H9 (cell line): ENCODE results near the gene NCL. TPM values are rescaled to one million over a fixed set of nuclear protein-coding genes. Genes with fewer than 3 reads are reported as not detected.

Source experiments
- DNase-seq: peaks from one replicate; pipeline ENCODE4 v3.0.0-alpha.2; 2017
- H2AFZ ChIP-seq: one replicate; pipeline ENCODE4 v1.6.1; 2013; ENCODE audit warnings: mild to moderate bottlenecking, low read length, control low read depth, moderate library complexity
- H2AK5ac ChIP-seq: 2 replicates; pipeline ENCODE4 v1.6.1; 2013; ENCODE audit warnings: low read length, control low read depth, mixed read lengths; ENCODE audit not compliant: insufficient read length
- H2BK120ac ChIP-seq: one replicate; pipeline ENCODE4 v1.6.1; 2013; ENCODE audit warnings: low read depth, mild to moderate bottlenecking, low read length, control low read depth, inconsistent platforms; ENCODE audit not compliant: poor library complexity, severe bottlenecking
- H2BK12ac ChIP-seq: 2 replicates; pipeline ENCODE4 v1.6.1; 2013; ENCODE audit warnings: low read length, control low read depth, mixed read lengths, low read depth; ENCODE audit not compliant: insufficient read length
- H2BK15ac ChIP-seq: 2 replicates; pipeline ENCODE4 v1.6.1; 2013; ENCODE audit warnings: low read depth, low read length, control low read depth
- H2BK20ac ChIP-seq: one replicate; pipeline ENCODE4 v1.6.1; 2013; ENCODE audit warnings: low read depth, mild to moderate bottlenecking, low read length, control low read depth, inconsistent platforms; ENCODE audit not compliant: poor library complexity, severe bottlenecking
- H2BK5ac ChIP-seq: 2 replicates; pipeline ENCODE4 v1.6.1; 2013; ENCODE audit warnings: low read length, control low read depth, mixed read lengths; ENCODE audit not compliant: insufficient read length
- H3K14ac ChIP-seq: 2 replicates; pipeline ENCODE4 v1.6.1; 2013; ENCODE audit warnings: low read length, control low read depth; ENCODE audit not compliant: insufficient read depth
- H3K18ac ChIP-seq: 2 replicates; pipeline ENCODE4 v1.6.1; 2013; ENCODE audit warnings: low read depth, mild to moderate bottlenecking, mixed read lengths, low read length, control low read depth; ENCODE audit not compliant: insufficient read length
- H3K23ac ChIP-seq: 2 replicates; pipeline ENCODE4 v1.6.1; 2013; ENCODE audit warnings: low read length, control low read depth, mixed read lengths, low read depth; ENCODE audit not compliant: insufficient read length
- H3K23me2 ChIP-seq: 2 replicates; pipeline ENCODE4 v1.6.1; 2013; ENCODE audit warnings: low read depth, mild to moderate bottlenecking, mixed read lengths, low read length, control low read depth; ENCODE audit not compliant: insufficient read length, poor library complexity, severe bottlenecking
- H3K27ac ChIP-seq: 2 replicates; pipeline ENCODE4 v1.5.1; 2013; ENCODE audit warnings: low read length, control low read depth, mixed read lengths, low read depth; ENCODE audit not compliant: insufficient read length
- H3K27me3 ChIP-seq: 2 replicates; pipeline ENCODE4 v1.6.1; 2013; ENCODE audit warnings: low read length, control low read depth, inconsistent platforms; ENCODE audit not compliant: insufficient read depth
- H3K4ac ChIP-seq: 2 replicates; pipeline ENCODE4 v1.6.1; 2013; ENCODE audit warnings: low read depth, mild to moderate bottlenecking, control low read depth, inconsistent platforms, low read length, moderate library complexity
- H3K4me1 ChIP-seq: 2 replicates; pipeline ENCODE4 v1.6.1; 2013; ENCODE audit warnings: low read length, control low read depth, inconsistent platforms; ENCODE audit not compliant: insufficient read depth
- H3K4me2 ChIP-seq: 2 replicates; pipeline ENCODE4 v1.6.1; 2013; ENCODE audit warnings: low read length, control low read depth, mixed read lengths; ENCODE audit not compliant: insufficient read length, insufficient read depth
- H3K56ac ChIP-seq: 2 replicates; pipeline ENCODE4 v1.6.1; 2013; ENCODE audit warnings: low read depth, mild to moderate bottlenecking, mixed read lengths, low read length, control low read depth; ENCODE audit not compliant: insufficient read length
- H3K79me1 ChIP-seq: 2 replicates; pipeline ENCODE4 v1.6.1; 2013; ENCODE audit warnings: low read depth, mild to moderate bottlenecking, moderate library complexity, low read length, control low read depth, inconsistent platforms; ENCODE audit not compliant: insufficient read depth, poor library complexity, severe bottlenecking
- H3K79me2 ChIP-seq: 2 replicates; pipeline ENCODE4 v1.6.1; 2013; ENCODE audit warnings: low read length, control low read depth, inconsistent platforms; ENCODE audit not compliant: insufficient read depth
- H3K9ac ChIP-seq: 2 replicates; pipeline ENCODE4 v1.6.1; 2013; ENCODE audit warnings: low read length, control low read depth, mixed read lengths; ENCODE audit not compliant: insufficient read length; ENCODE audit errors: extremely low read depth
- H3K9me3 ChIP-seq: one replicate; pipeline ENCODE4 v1.6.1; 2013; ENCODE audit warnings: low read depth, low read length, inconsistent platforms; ENCODE audit not compliant: control insufficient read depth
- H3T11ph ChIP-seq: one replicate; pipeline ENCODE4 v1.6.1; 2013; ENCODE audit warnings: mild to moderate bottlenecking, low read length, control low read depth, inconsistent platforms
- H4K20me1 ChIP-seq: one replicate; pipeline ENCODE4 v1.6.1; 2013; ENCODE audit not compliant: control insufficient read depth, insufficient read length, insufficient read depth
- H4K5ac ChIP-seq: 2 replicates; pipeline ENCODE4 v1.6.1; 2013; ENCODE audit warnings: low read depth, mild to moderate bottlenecking, mixed read lengths, low read length, control low read depth; ENCODE audit not compliant: insufficient read length
- H4K8ac ChIP-seq: replicated peaks from 2 replicates; pipeline ENCODE4 v1.6.1; 2013; ENCODE audit warnings: low read length, control low read depth, mixed read lengths, low read depth; ENCODE audit not compliant: insufficient read length
- H4K91ac ChIP-seq: 2 replicates; pipeline ENCODE4 v1.6.1; 2013; ENCODE audit warnings: low read depth, mild to moderate bottlenecking, moderate library complexity, mixed read lengths, low read length, control low read depth; ENCODE audit not compliant: insufficient read length
- H3K27ac Mint-ChIP-seq, 3 experiments: 2 replicates in 2 of 3; 3 replicates in 1 of 3; pipeline ENCODE4 v1.8.0; 2020 to 2021; ENCODE audit warnings: mixed read lengths in 3 of 3, mild to moderate bottlenecking in 1 of 3, moderate library complexity in 1 of 3
- H3K27me3 Mint-ChIP-seq: 2 replicates; pipeline ENCODE4 v1.8.0; 2021; ENCODE audit warnings: low read depth, mild to moderate bottlenecking, moderate library complexity, mixed read lengths
- H3K36me3 Mint-ChIP-seq, 3 experiments: 2 replicates in 2 of 3; 3 replicates in 1 of 3; pipeline ENCODE4 v1.8.0; 2020 to 2021; ENCODE audit warnings: low read depth in 3 of 3, mixed read lengths in 3 of 3; ENCODE audit not compliant: insufficient read depth in 1 of 3
- H3K4me1 Mint-ChIP-seq, 2 experiments: 2 replicates each; pipeline ENCODE4 v1.8.0; 2020; ENCODE audit warnings: mixed read lengths in 2 of 2
- H3K4me3 Mint-ChIP-seq, 2 experiments: 2 replicates in 1 of 2; 3 replicates in 1 of 2; pipeline ENCODE4 v1.8.0; 2020 to 2021; ENCODE audit warnings: mild to moderate bottlenecking in 2 of 2, mixed read lengths in 2 of 2, moderate library complexity in 1 of 2
- H3K9me3 Mint-ChIP-seq, 2 experiments: 2 replicates in 1 of 2; 3 replicates in 1 of 2; pipeline ENCODE4 v1.8.0; 2020; ENCODE audit warnings: mild to moderate bottlenecking in 2 of 2, mixed read lengths in 2 of 2, moderate library complexity in 1 of 2
- total RNA-seq: library from RNA; stranded (reverse); gene quantifications from 2 replicates; pipeline ENCODE4 v1.2.1, GENCODE V29; 2021
- TF ChIP-seq, protein P1 (sequence below): fragments of 200-600 bp; sonication (generic); conservative IDR thresholded peaks from 3 replicates; pipeline ENCODE4 v1.8.0; 2021; ENCODE audit warnings: antibody characterized with exemption, mild to moderate bottlenecking

Gene NCL
- total RNA-seq, 1 experiment from 2014 or later, result 1,269 TPM

DNA sequence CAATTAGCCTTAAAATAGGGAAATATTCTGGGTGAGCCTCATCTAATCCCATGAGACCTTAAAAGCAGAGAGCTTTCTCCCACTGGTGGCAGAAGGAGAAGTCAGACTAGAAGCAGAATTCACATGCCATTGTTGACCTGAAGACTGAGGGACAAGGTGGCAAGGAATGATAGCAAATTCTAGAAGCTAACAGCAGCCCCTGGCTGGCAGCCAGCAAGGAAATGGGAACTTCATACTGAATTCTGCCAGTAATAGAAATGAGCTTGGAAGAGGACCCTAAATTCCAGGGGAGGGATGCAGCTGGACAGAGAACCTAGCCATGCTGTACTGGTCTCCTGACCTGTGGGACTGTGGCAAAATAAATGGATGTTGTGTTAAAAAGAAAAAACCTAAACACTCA is 49.3 kb downstream of the NCL start:
- no peak for DNase-seq
- no peak overlapping the region for H2BK120ac ChIP-seq
- no peak overlapping the region for H2BK5ac ChIP-seq
- Mint-ChIP-seq H3K27me3 (no peaks in the 10 kb centered on the region; the same call in 1 of the 2 replicates), H3K4me1 (peaks cover 38 to 39% of the 10 kb centered on the region in 2 experiments), H3K36me3 (peaks cover 3 to 6% (median 6%) of the 10 kb centered on the region in 3 experiments), H3K9me3 (peaks cover 6 to 10% of the 10 kb centered on the region in 2 experiments; a peak in 4 of 5 replicates), H3K4me3 (no peak overlapping the region), H3K27ac (0 out of 7 replicates have a peak overlapping the region, but pooled peaks of 1 of the 3 experiments have one; percentile 52)
- H3K23me2 ChIP-seq, result peaks cover 9% of the 10 kb centered on the region
- no peak overlapping the region for H3K23ac ChIP-seq
- no peak overlapping the region for H2BK20ac ChIP-seq
- H4K20me1 ChIP-seq, result no peaks in the 10 kb centered on the region
- peaks cover 9% of the 10 kb centered on the region; the same call in 1 of the 2 replicates for H3K4me1 ChIP-seq
- no peaks in the 10 kb centered on the region for H3K79me2 ChIP-seq
- no peak overlapping the region for H3K14ac ChIP-seq
- no peak overlapping the region for H3K4ac ChIP-seq
- H2BK15ac ChIP-seq, result no peak overlapping the region
- no peak overlapping the region for H2BK12ac ChIP-seq
- H3K27me3 ChIP-seq, result no peaks in the 10 kb centered on the region
- no peak overlapping the region for H4K8ac ChIP-seq
- no peak overlapping the region for H3K4me2 ChIP-seq
- TF ChIP-seq, protein P1, sequence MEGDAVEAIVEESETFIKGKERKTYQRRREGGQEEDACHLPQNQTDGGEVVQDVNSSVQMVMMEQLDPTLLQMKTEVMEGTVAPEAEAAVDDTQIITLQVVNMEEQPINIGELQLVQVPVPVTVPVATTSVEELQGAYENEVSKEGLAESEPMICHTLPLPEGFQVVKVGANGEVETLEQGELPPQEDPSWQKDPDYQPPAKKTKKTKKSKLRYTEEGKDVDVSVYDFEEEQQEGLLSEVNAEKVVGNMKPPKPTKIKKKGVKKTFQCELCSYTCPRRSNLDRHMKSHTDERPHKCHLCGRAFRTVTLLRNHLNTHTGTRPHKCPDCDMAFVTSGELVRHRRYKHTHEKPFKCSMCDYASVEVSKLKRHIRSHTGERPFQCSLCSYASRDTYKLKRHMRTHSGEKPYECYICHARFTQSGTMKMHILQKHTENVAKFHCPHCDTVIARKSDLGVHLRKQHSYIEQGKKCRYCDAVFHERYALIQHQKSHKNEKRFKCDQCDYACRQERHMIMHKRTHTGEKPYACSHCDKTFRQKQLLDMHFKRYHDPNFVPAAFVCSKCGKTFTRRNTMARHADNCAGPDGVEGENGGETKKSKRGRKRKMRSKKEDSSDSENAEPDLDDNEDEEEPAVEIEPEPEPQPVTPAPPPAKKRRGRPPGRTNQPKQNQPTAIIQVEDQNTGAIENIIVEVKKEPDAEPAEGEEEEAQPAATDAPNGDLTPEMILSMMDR, result no peak
- no peak overlapping the region for H2AK5ac ChIP-seq
- H4K91ac ChIP-seq, result no peak overlapping the region
- H3K9ac ChIP-seq, result no peak overlapping the region
- H3K18ac ChIP-seq, result no peak overlapping the region
- H4K5ac ChIP-seq, result no peak overlapping the region
- H3K27ac ChIP-seq, result no peak overlapping the region
- H3K79me1 ChIP-seq, result no peaks in the 10 kb centered on the region
- no peak overlapping the region for H3T11ph ChIP-seq
- no peaks in the 10 kb centered on the region for H3K9me3 ChIP-seq
- no peak overlapping the region for H2AFZ ChIP-seq
- H3K56ac ChIP-seq, result no peak overlapping the region
